NT2/D1 (cell line): Measurements from ENCODE around the gene CDKL5.

ENCODE experiments used
- YY1 ChIP-seq: IDR thresholded peaks from 2 replicates; pipeline ENCODE4 v1.6.1; 2011; ENCODE audit not compliant: insufficient read length, insufficient read depth
- ZNF274 ChIP-seq: IDR thresholded peaks from 2 replicates; pipeline ENCODE4 v1.6.1; 2011; ENCODE audit warnings: mild to moderate bottlenecking, low read depth, low read length

DNA sequence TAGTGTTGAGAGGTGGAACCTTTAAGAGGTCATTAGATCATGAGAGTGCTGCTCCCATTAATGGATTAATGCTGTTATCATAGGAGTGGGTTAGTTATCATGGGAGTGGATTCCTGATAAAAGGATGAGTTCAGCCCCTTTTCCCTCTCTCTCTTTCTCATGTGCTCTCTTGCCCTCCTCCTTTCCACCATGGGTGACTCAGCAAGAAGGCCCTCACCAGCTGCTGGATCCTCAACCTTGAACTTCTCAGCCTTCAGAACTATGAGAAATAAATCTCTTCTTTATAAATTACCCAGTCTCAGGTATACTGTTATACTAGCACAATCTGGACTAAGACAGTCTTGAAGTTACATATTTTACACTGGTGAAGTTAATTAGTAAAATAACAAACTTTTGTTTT, 10.0 kb upstream of the CDKL5 start:
- TF ChIP-seq YY1 (no peak), ZNF274 (no peak)
